HEK293 (cell line): ENCODE measurements around the gene SLC12A4.

Source experiments
- EGR2 ChIP-seq: fragments of 450-650 bp; formaldehyde crosslinking; IDR thresholded peaks from 2 replicates; pipeline ENCODE4 v1.5.1; 2016; ENCODE audit warnings: low read depth, missing biosample characterization, missing genetic modification characterization
- ELK4 ChIP-seq: IDR thresholded peaks from 2 replicates; pipeline ENCODE4 v1.6.1; 2011; ENCODE audit warnings: mild to moderate bottlenecking, low read depth, low read length, borderline replicate concordance
- FEZF1 ChIP-seq: fragments of 450-650 bp; formaldehyde crosslinking; IDR thresholded peaks from 2 replicates; pipeline ENCODE4 v1.5.1; 2016; ENCODE audit warnings: missing biosample characterization, missing genetic modification characterization
- MZF1 ChIP-seq: fragments of 450-650 bp; formaldehyde crosslinking; IDR thresholded peaks from 2 replicates; pipeline ENCODE4 v1.5.1; 2017; ENCODE audit warnings: missing biosample characterization, missing genetic modification characterization, borderline replicate concordance
- PRDM10 ChIP-seq: fragments of 450-650 bp; formaldehyde crosslinking; IDR thresholded peaks from 2 replicates; pipeline ENCODE4 v1.5.1; 2016; ENCODE audit warnings: missing biosample characterization, missing genetic modification characterization
- PRDM4 ChIP-seq: fragments of 450-650 bp; formaldehyde crosslinking; IDR thresholded peaks from 2 replicates; pipeline ENCODE4 v1.5.1; 2017; ENCODE audit warnings: missing biosample characterization, missing genetic modification characterization
- REPIN1 ChIP-seq: fragments of 450-650 bp; formaldehyde crosslinking; IDR thresholded peaks from 2 replicates; pipeline ENCODE4 v1.5.1; 2017; ENCODE audit warnings: missing biosample characterization, missing genetic modification characterization, low read depth
- TRIM28 ChIP-seq: IDR thresholded peaks from 2 replicates; pipeline ENCODE4 v1.6.1; 2011; ENCODE audit warnings: low read length, control low read depth, borderline replicate concordance
- YY1 ChIP-seq: fragments of 450-650 bp; formaldehyde crosslinking; IDR thresholded peaks from 2 replicates; pipeline ENCODE4 v1.5.1; 2018; ENCODE audit warnings: missing biosample characterization, missing genetic modification characterization
- YY2 ChIP-seq: fragments of 450-650 bp; formaldehyde crosslinking; IDR thresholded peaks from 2 replicates; pipeline ENCODE4 v1.5.1; 2016; ENCODE audit warnings: missing biosample characterization, missing genetic modification characterization
- ZBTB48 ChIP-seq: fragments of 450-650 bp; formaldehyde crosslinking; IDR thresholded peaks from 2 replicates; pipeline ENCODE4 v1.5.1; 2016; ENCODE audit warnings: missing biosample characterization, missing genetic modification characterization
- ZFP37 ChIP-seq: fragments of 450-650 bp; formaldehyde crosslinking; IDR thresholded peaks from 2 replicates; pipeline ENCODE4 v1.5.1; 2016; ENCODE audit warnings: missing biosample characterization, missing genetic modification characterization
- ZNF112 ChIP-seq: fragments of 450-650 bp; formaldehyde crosslinking; IDR thresholded peaks from 2 replicates; pipeline ENCODE4 v1.5.0; 2017; ENCODE audit warnings: missing biosample characterization, missing genetic modification characterization
- ZNF138 ChIP-seq: fragments of 450-650 bp; formaldehyde crosslinking; IDR thresholded peaks from 2 replicates; pipeline ENCODE4 v1.5.1; 2016; ENCODE audit warnings: missing biosample characterization, missing genetic modification characterization, borderline replicate concordance
- ZNF175 ChIP-seq: fragments of 450-650 bp; formaldehyde crosslinking; IDR thresholded peaks from 2 replicates; pipeline ENCODE4 v1.5.1; 2016; ENCODE audit warnings: missing biosample characterization, missing genetic modification characterization
- ZNF2 ChIP-seq: fragments of 450-650 bp; formaldehyde crosslinking; IDR thresholded peaks from 2 replicates; pipeline ENCODE4 v1.5.1; 2016; ENCODE audit warnings: missing biosample characterization, missing genetic modification characterization
- ZNF221 ChIP-seq: fragments of 450-650 bp; formaldehyde crosslinking; IDR thresholded peaks from 2 replicates; pipeline ENCODE4 v1.5.1; 2017; ENCODE audit warnings: missing biosample characterization, missing genetic modification characterization, borderline replicate concordance
- ZNF24 ChIP-seq: fragments of 450-650 bp; formaldehyde crosslinking; IDR thresholded peaks from 2 replicates; pipeline ENCODE4 v1.5.1; 2016; ENCODE audit warnings: missing biosample characterization, missing genetic modification characterization
- ZNF398 ChIP-seq: fragments of 450-650 bp; formaldehyde crosslinking; IDR thresholded peaks from 2 replicates; pipeline ENCODE4 v1.5.1; 2017; ENCODE audit warnings: missing biosample characterization, missing genetic modification characterization
- ZNF404 ChIP-seq: fragments of 450-650 bp; formaldehyde crosslinking; IDR thresholded peaks from 2 replicates; pipeline ENCODE4 v1.5.1; 2017; ENCODE audit warnings: missing biosample characterization, missing genetic modification characterization
- ZNF571 ChIP-seq: fragments of 450-650 bp; formaldehyde crosslinking; IDR thresholded peaks from 2 replicates; pipeline ENCODE4 v1.5.0; 2017; ENCODE audit warnings: missing biosample characterization, missing genetic modification characterization
- ZNF626 ChIP-seq: fragments of 450-650 bp; sonication (Bioruptor Pico); formaldehyde crosslinking; IDR thresholded peaks from 2 replicates; pipeline ENCODE4 v1.5.1; 2018; ENCODE audit warnings: missing biosample characterization, missing genetic modification characterization, inconsistent platforms
- ZNF692 ChIP-seq: fragments of 450-650 bp; formaldehyde crosslinking; IDR thresholded peaks from 2 replicates; pipeline ENCODE4 v1.5.1; 2016; ENCODE audit warnings: missing biosample characterization, missing genetic modification characterization
- ZNF76 ChIP-seq: fragments of 450-650 bp; formaldehyde crosslinking; IDR thresholded peaks from 2 replicates; pipeline ENCODE4; 2016; ENCODE audit warnings: low read depth, missing biosample characterization, missing genetic modification characterization, borderline replicate concordance
- ZNF791 ChIP-seq: fragments of 450-650 bp; formaldehyde crosslinking; IDR thresholded peaks from 2 replicates; pipeline ENCODE4 v1.5.1; 2016; ENCODE audit warnings: missing biosample characterization, missing genetic modification characterization
- ZNF792 ChIP-seq: fragments of 450-650 bp; formaldehyde crosslinking; IDR thresholded peaks from 2 replicates; pipeline ENCODE4 v1.5.1; 2016; ENCODE audit warnings: missing biosample characterization, missing genetic modification characterization
- ZSCAN18 ChIP-seq: fragments of 450-650 bp; formaldehyde crosslinking; IDR thresholded peaks from 2 replicates; pipeline ENCODE4 v1.5.1; 2016; ENCODE audit warnings: missing biosample characterization, missing genetic modification characterization
- ZXDB ChIP-seq: fragments of 450-650 bp; formaldehyde crosslinking; IDR thresholded peaks from 2 replicates; pipeline ENCODE4 v1.5.1; 2016; ENCODE audit warnings: missing biosample characterization, missing genetic modification characterization

The SLC12A4 gene

GRCh38 chr16:67936124-67936879 lies 32.1 kb downstream of the SLC12A4 start, which contains the start of gene PSMB10 (continued):
- no peak; the same call in 1 of the 2 replicates for TF ChIP-seq ZBTB48 (tag by site-specific recombination)
- no peak for TF ChIP-seq ELK4
- 0 out of 2 replicates have a peak, but pooled peaks have one; percentile 41 for TF ChIP-seq PRDM10 (tag by site-specific recombination)
- peak; percentile 56; the same call in 1 of the 2 replicates for TF ChIP-seq FEZF1 (tag by site-specific recombination)
- TF ChIP-seq ZNF692 (tag by site-specific recombination): no peak
- TF ChIP-seq YY1: no peak
- TF ChIP-seq ZNF404 (tag by site-specific recombination): no peak
- no peak for TF ChIP-seq ZNF24
- TF ChIP-seq ZNF138 (tag by site-specific recombination): no peak
- TF ChIP-seq ZSCAN18 (tag by site-specific recombination): no peak
- 0 out of 2 replicates have a peak, but pooled peaks have one; percentile 34 for TF ChIP-seq EGR2 (tag by site-specific recombination)
- TF ChIP-seq ZFP37: no peak
- TF ChIP-seq PRDM4 (tag by site-specific recombination): no peak
- TF ChIP-seq YY2: no peak
- TF ChIP-seq ZNF175 (tag by site-specific recombination): no peak
- no peak for TF ChIP-seq ZNF626 (tag by site-specific recombination)
- TF ChIP-seq ZNF398: peak; percentile 39; the same call in 1 of the 2 replicates
- TF ChIP-seq ZNF791: no peak
- TF ChIP-seq MZF1: no peak
- TF ChIP-seq TRIM28: no peak
- peak; percentile 4; the same call in 1 of the 2 replicates for TF ChIP-seq ZNF2 (tag by site-specific recombination)
- TF ChIP-seq ZNF112 (tag by site-specific recombination): no peak
- no peak for TF ChIP-seq ZNF221 (tag by site-specific recombination)
- TF ChIP-seq ZNF76 (tag by site-specific recombination): peak; percentile 6; the same call in 1 of the 2 replicates
- TF ChIP-seq REPIN1 (tag by site-specific recombination): no peak
- TF ChIP-seq ZNF792 (tag by site-specific recombination): no peak
- TF ChIP-seq ZXDB (tag by site-specific recombination): 0 out of 2 replicates have a peak, but pooled peaks have one; percentile 33
- no peak for TF ChIP-seq ZNF571 (tag by site-specific recombination)
